NCI-H1436 treated with DMSO at 0.1 percent for 48 hours (cell line): ENCODE results near the gene NCAPH2.

ENCODE experiments used
- DNase-seq: peaks from one replicate; lab custom pipeline; 2025; lab: John Stamatoyannopoulos, UW

The NCAPH2 gene

GRCh38 chr22:50474710-50475651, 33.0 kb upstream of the NCAPH2 start, which contains the start of gene SBF1:
SBF1 (minus strand) TSS chr22:50475035; CDS start chr22:50474840, 195 bp downstream.
- no peak for DNase-seq

- DNase-seq = no peak
These were observed 32.4 kb upstream of the NCAPH2 start for GRCh38 chr22:50475652-50476002.

- DNase-seq = peak; percentile 90
These were observed 31.2 kb upstream of the NCAPH2 start for GRCh38 chr22:50476868-50477267.

- no peak for DNase-seq
These were observed 30.1 kb upstream of the NCAPH2 start for GRCh38 chr22:50477923-50478322.

- DNase-seq = no peak
These were observed 28.3 kb upstream of the NCAPH2 start for GRCh38 chr22:50479721-50480120.

- no peak for DNase-seq
These were observed 27.0 kb upstream of the NCAPH2 start for GRCh38 chr22:50481045-50481439.

- no peak for DNase-seq
These were observed 26.5 kb upstream of the NCAPH2 start, which contains the start of gene ADM2 for GRCh38 chr22:50481440-50482106. ADM2 (plus strand) TSS chr22:50481543; CDS start chr22:50481848, 305 bp downstream.

- DNase-seq = no peak
These were observed 25.6 kb upstream of the NCAPH2 start for GRCh38 chr22:50482107-50483074.

- DNase-seq = no peak
These were observed 24.9 kb upstream of the NCAPH2 start for GRCh38 chr22:50483106-50483505.

GRCh38 chr22:50483556-50483955, 24.5 kb upstream of the NCAPH2 start:
- no peak for DNase-seq

GRCh38 chr22:50483977-50484853, 23.8 kb upstream of the NCAPH2 start:
- DNase-seq = no peak

- DNase-seq = no peak
These were observed 22.5 kb upstream of the NCAPH2 start for GRCh38 chr22:50485221-50486131.

- no peak for DNase-seq
These were observed 21.3 kb upstream of the NCAPH2 start, which contains the start of gene MIOX for GRCh38 chr22:50486561-50487289. MIOX (plus strand) TSS chr22:50486859; CDS start chr22:50486898, 39 bp downstream.

- no peak for DNase-seq
These were observed 20.6 kb upstream of the NCAPH2 start for GRCh38 chr22:50487290-50488005.

- no peak for DNase-seq
These were observed 19.9 kb upstream of the NCAPH2 start for GRCh38 chr22:50488006-50488677.

- no peak for DNase-seq
These were observed 19.1 kb upstream of the NCAPH2 start for GRCh38 chr22:50488886-50489285.

- no peak for DNase-seq
These were observed 18.4 kb upstream of the NCAPH2 start for GRCh38 chr22:50489363-50490243.
